Measurements from ENCODE around the gene AHDC1.
"Not testable (repeated sequence)": the region's sequence is repeated elsewhere in the genome, so short reads cannot be mapped to it uniquely, and the experiment has no call there.

AHDC1 gene

DNA sequence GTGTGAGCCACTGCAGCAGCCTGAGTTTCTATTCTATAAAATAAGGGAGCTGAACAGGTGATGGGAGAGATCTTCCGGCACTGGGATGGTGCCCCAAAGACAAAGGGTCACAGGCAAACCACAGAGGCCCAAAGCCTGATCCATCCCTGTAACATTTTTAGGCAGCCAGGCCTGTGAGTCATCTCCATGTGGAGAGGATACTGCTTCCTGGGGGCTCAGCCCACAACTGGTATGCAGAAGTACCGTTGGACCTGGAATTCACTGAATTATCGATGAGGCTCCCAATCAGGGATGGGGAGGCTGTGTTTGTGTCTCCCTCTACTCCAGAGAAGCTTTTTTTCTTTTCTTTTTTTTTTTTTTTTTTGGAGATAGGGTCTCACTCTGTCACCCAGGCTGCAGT is 65.2 kb downstream of the AHDC1 start:
- POLR2A ChIA-PET: interaction anchor here (1.1 to 1.6 kb wide), 2 partner anchors 18 to 49 kb away, joined by 4 to 5 read pairs; partner anchors contain the start of gene WASF2
- TF ChIP-seq, protein P1, sequence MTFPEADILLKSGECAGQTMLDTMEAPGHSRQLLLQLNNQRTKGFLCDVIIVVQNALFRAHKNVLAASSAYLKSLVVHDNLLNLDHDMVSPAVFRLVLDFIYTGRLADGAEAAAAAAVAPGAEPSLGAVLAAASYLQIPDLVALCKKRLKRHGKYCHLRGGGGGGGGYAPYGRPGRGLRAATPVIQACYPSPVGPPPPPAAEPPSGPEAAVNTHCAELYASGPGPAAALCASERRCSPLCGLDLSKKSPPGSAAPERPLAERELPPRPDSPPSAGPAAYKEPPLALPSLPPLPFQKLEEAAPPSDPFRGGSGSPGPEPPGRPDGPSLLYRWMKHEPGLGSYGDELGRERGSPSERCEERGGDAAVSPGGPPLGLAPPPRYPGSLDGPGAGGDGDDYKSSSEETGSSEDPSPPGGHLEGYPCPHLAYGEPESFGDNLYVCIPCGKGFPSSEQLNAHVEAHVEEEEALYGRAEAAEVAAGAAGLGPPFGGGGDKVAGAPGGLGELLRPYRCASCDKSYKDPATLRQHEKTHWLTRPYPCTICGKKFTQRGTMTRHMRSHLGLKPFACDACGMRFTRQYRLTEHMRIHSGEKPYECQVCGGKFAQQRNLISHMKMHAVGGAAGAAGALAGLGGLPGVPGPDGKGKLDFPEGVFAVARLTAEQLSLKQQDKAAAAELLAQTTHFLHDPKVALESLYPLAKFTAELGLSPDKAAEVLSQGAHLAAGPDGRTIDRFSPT (tag by site-specific recombination; IDR thresholded peaks at IDR 0.05): no peak
- TF ChIP-seq, protein P2, sequence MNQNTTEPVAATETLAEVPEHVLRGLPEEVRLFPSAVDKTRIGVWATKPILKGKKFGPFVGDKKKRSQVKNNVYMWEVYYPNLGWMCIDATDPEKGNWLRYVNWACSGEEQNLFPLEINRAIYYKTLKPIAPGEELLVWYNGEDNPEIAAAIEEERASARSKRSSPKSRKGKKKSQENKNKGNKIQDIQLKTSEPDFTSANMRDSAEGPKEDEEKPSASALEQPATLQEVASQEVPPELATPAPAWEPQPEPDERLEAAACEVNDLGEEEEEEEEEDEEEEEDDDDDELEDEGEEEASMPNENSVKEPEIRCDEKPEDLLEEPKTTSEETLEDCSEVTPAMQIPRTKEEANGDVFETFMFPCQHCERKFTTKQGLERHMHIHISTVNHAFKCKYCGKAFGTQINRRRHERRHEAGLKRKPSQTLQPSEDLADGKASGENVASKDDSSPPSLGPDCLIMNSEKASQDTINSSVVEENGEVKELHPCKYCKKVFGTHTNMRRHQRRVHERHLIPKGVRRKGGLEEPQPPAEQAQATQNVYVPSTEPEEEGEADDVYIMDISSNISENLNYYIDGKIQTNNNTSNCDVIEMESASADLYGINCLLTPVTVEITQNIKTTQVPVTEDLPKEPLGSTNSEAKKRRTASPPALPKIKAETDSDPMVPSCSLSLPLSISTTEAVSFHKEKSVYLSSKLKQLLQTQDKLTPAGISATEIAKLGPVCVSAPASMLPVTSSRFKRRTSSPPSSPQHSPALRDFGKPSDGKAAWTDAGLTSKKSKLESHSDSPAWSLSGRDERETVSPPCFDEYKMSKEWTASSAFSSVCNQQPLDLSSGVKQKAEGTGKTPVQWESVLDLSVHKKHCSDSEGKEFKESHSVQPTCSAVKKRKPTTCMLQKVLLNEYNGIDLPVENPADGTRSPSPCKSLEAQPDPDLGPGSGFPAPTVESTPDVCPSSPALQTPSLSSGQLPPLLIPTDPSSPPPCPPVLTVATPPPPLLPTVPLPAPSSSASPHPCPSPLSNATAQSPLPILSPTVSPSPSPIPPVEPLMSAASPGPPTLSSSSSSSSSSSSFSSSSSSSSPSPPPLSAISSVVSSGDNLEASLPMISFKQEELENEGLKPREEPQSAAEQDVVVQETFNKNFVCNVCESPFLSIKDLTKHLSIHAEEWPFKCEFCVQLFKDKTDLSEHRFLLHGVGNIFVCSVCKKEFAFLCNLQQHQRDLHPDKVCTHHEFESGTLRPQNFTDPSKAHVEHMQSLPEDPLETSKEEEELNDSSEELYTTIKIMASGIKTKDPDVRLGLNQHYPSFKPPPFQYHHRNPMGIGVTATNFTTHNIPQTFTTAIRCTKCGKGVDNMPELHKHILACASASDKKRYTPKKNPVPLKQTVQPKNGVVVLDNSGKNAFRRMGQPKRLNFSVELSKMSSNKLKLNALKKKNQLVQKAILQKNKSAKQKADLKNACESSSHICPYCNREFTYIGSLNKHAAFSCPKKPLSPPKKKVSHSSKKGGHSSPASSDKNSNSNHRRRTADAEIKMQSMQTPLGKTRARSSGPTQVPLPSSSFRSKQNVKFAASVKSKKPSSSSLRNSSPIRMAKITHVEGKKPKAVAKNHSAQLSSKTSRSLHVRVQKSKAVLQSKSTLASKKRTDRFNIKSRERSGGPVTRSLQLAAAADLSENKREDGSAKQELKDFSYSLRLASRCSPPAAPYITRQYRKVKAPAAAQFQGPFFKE (tag by site-specific recombination; IDR thresholded peaks at IDR 0.05; ENCODE audit: borderline replicate concordance): no peak
- TF ChIP-seq ZNF23 (tag by site-specific recombination; IDR thresholded peaks at IDR 0.05; ENCODE audit: borderline replicate concordance) (no peak), ZNF610 (tag by site-specific recombination; IDR thresholded peaks at IDR 0.05; ENCODE audit: borderline replicate concordance) (no peak)
- CTCF ChIA-PET: interaction anchor here (0.8 to 3.3 kb wide), 5 partner anchors 14 to 68 kb away, joined by 3 to 22 read pairs (median 4); no protein-coding TSS in a partner anchor
- Histone ChIP-seq H3K9me3 (ENCODE audit: control insufficient read depth, insufficient read depth, low read depth, low read length) (no peaks in the 10 kb centered on the region), H3K27ac (ENCODE audit: extremely low read depth, low read depth, low read length) (no peak overlapping the region), H3K36me3 (ENCODE audit: control insufficient read depth in 2 of 2, insufficient read depth in 1 of 2, low read length in 2 of 2) (peaks cover 0 to 6% of the 10 kb centered on the region in 2 experiments; a peak in 1 of 3 replicates), H3K4me3 (ENCODE audit: low read depth, low read length) (no peak overlapping the region), H3K4me1 (ENCODE audit: control insufficient read depth, insufficient read depth, low read length) (peaks cover 7% of the 10 kb centered on the region)

DNA sequence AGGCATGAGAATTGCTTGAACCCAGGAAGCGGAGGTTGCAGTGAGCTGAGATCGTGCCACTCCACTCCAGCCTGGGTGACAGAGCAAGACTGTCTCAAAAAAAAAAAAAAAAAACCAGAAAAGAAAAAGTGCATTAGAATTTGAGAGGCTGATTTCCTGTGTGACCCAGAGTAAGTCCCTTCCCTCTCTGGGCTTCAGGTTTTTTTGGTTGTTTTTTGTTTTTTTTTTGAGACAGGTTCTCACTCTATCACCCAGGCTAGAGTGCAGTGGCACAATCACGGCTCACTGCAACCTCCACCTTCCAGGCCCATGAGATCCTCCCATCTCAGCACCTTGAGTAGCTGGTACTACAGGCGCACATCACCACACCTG is 65.7 kb downstream of the AHDC1 start:
- H3K36me3 ChIP-seq (ENCODE audit: control insufficient read depth in 2 of 2, insufficient read depth in 1 of 2, low read length in 2 of 2): peaks cover 0 to 11% of the 10 kb centered on the region in 2 experiments; a peak in 1 of 3 replicates
- H3K27ac ChIP-seq (ENCODE audit: extremely low read depth, low read depth, low read length); H3K9me3 ChIP-seq (ENCODE audit: control insufficient read depth, insufficient read depth, low read depth, low read length); H3K4me3 ChIP-seq (ENCODE audit: low read depth, low read length); H3K4me1 ChIP-seq (ENCODE audit: control insufficient read depth, insufficient read depth, low read length): not testable (repeated sequence)
- TF ChIP-seq ZNF768 (tag by site-specific recombination; IDR thresholded peaks at IDR 0.05): 0 out of 2 replicates have a peak, but pooled peaks have one; percentile 45
- TF ChIP-seq, protein P3, sequence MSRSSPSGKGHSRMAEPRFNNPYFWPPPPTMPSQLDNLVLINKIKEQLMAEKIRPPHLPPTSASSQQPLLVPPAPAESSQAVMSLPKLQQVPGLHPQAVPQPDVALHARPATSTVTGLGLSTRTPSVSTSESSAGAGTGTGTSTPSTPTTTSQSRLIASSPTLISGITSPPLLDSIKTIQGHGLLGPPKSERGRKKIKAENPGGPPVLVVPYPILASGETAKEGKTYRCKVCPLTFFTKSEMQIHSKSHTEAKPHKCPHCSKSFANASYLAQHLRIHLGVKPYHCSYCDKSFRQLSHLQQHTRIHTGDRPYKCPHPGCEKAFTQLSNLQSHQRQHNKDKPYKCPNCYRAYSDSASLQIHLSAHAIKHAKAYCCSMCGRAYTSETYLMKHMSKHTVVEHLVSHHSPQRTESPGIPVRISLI (tag by site-specific recombination; IDR thresholded peaks at IDR 0.05): peak; percentile 59; the same call in 1 of the 2 replicates
- ChIA-PET POLR2A (interaction anchor here (1.1 to 1.6 kb wide), 2 partner anchors 19 to 48 kb away, joined by 4 to 5 read pairs; partner anchors contain the start of gene WASF2), CTCF (interaction anchor here (0.8 to 3.3 kb wide), 5 partner anchors 14 to 70 kb away, joined by 3 to 22 read pairs (median 5); no protein-coding TSS in a partner anchor)

DNA sequence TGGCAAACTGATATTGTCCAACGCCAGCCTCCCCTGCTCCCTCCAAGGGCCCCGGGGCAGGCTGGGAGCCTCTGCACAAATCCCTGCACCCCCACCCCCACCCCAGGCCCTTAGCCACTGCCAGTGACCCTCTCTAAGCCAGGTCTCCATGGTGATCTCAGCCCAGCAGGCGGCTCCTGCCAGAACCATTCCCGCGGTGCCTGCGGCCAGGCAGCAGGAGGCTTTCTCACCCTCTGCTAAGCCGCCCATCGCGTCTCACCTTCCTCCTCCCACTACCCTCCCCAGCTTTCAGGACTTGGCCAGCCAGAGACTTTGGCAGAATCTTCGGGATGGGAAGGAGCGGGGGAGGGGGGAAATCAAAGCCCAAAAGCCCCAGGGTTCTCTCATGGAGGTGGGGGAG is 67.2 kb downstream of the AHDC1 start:
- Histone ChIP-seq H3K4me1 (ENCODE audit: control insufficient read depth, insufficient read depth, low read length) (peaks cover 7% of the 10 kb centered on the region), H3K4me3 (ENCODE audit: low read depth, low read length) (no peak overlapping the region), H3K36me3 (ENCODE audit: control insufficient read depth in 2 of 2, insufficient read depth in 1 of 2, low read length in 2 of 2) (peaks cover 0 to 18% of the 10 kb centered on the region in 2 experiments; a peak in 1 of 3 replicates), H3K27ac (ENCODE audit: extremely low read depth, low read depth, low read length) (no peak overlapping the region), H3K9me3 (ENCODE audit: control insufficient read depth, insufficient read depth, low read depth, low read length) (no peaks in the 10 kb centered on the region)
- ChIA-PET CTCF (interaction anchor here (0.5 to 3.3 kb wide), 6 partner anchors 16 to 171 kb away, joined by 3 to 22 read pairs (median 4); no protein-coding TSS in a partner anchor), POLR2A (interaction anchor here (1.2 kb wide), 1 partner anchor 38 kb away, joined by 4 read pairs; no protein-coding TSS in a partner anchor)
- TF ChIP-seq, protein P4, sequence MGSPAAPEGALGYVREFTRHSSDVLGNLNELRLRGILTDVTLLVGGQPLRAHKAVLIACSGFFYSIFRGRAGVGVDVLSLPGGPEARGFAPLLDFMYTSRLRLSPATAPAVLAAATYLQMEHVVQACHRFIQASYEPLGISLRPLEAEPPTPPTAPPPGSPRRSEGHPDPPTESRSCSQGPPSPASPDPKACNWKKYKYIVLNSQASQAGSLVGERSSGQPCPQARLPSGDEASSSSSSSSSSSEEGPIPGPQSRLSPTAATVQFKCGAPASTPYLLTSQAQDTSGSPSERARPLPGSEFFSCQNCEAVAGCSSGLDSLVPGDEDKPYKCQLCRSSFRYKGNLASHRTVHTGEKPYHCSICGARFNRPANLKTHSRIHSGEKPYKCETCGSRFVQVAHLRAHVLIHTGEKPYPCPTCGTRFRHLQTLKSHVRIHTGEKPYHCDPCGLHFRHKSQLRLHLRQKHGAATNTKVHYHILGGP (tag by site-specific recombination; IDR thresholded peaks at IDR 0.05): no peak
- TF ChIP-seq ZNF596 (tag by site-specific recombination; IDR thresholded peaks at IDR 0.05): no peak
- TF ChIP-seq ZNF76 (tag by site-specific recombination; IDR thresholded peaks at IDR 0.05; ENCODE audit: borderline replicate concordance, low read depth): no peak
- TF ChIP-seq ZNF416 (tag by site-specific recombination; IDR thresholded peaks at IDR 0.05): no peak
- no peak for TF ChIP-seq GFI1B (tag by site-specific recombination; IDR thresholded peaks at IDR 0.05)
- TF ChIP-seq ZNF530 (tag by site-specific recombination; IDR thresholded peaks at IDR 0.05; ENCODE audit: low read depth): no peak
- TF ChIP-seq ZNF529 (tag by site-specific recombination; IDR thresholded peaks at IDR 0.05; ENCODE audit: insufficient replicate concordance): no peak
- TF ChIP-seq ZNF677 (tag by site-specific recombination; IDR thresholded peaks at IDR 0.05): no peak
- TF ChIP-seq ZNF830 (tag by site-specific recombination; IDR thresholded peaks at IDR 0.05; ENCODE audit: low read depth): no peak
- no peak for TF ChIP-seq ZNF660 (tag by site-specific recombination; IDR thresholded peaks at IDR 0.05)
- TF ChIP-seq ZFP41 (tag by site-specific recombination; IDR thresholded peaks at IDR 0.05; ENCODE audit: borderline replicate concordance): no peak
- no peak for TF ChIP-seq ZNF792 (tag by site-specific recombination; IDR thresholded peaks at IDR 0.05)
- 0 out of 2 replicates have a peak, but pooled peaks have one; percentile 32 for TF ChIP-seq WT1 (tag by site-specific recombination; IDR thresholded peaks at IDR 0.05)
- no peak for TF ChIP-seq MEIS1 (CRISPR knock-in tag; IDR thresholded peaks at IDR 0.05; ENCODE audit: borderline replicate concordance)
